CD1c-positive myeloid dendritic cell (primary cell): ENCODE measurements around the gene ATF2.

Experiments used
- DNase-seq: peaks from one replicate; pipeline ENCODE4 v3.0.0-alpha.2; 2016; ENCODE audit errors: extremely low spot score

The ATF2 gene, protein sequence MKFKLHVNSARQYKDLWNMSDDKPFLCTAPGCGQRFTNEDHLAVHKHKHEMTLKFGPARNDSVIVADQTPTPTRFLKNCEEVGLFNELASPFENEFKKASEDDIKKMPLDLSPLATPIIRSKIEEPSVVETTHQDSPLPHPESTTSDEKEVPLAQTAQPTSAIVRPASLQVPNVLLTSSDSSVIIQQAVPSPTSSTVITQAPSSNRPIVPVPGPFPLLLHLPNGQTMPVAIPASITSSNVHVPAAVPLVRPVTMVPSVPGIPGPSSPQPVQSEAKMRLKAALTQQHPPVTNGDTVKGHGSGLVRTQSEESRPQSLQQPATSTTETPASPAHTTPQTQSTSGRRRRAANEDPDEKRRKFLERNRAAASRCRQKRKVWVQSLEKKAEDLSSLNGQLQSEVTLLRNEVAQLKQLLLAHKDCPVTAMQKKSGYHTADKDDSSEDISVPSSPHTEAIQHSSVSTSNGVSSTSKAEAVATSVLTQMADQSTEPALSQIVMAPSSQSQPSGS

DNA sequence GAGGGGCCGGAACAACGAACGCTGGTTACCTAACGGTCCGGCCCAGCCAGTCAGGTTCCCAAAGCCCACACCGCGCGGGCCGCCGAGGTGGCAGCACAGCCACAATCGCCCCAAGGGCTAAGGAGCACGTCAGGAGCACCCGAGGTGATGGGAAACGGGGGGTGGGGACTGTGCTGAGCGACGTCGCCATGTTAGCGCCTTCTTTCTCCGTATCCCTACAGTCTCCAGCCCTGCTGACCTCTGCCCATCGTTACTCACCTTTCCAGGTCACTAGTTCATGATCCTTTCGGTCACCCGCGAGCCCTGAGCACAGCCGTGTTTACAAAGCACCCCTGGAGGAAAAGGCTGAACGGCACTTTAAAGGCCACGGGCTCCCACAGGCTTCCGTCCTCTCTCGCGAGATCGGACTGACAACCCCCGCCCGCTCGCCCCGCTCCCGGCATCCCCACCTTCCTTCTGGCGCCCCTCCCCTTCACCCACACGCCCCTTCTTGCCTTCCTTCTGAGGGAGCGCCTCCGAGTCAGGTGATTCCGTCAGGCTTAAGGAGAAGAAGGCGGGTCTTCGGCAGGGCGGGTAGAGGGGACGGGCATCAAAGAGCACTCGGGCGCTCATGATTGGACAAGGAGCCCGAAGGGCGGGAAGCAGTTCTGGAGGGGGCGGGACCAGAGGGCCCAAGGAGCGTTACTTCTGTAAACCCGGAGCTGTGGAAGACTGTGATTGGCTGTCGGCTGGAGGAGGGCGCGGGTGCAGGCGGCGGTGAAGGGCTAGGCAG is at the start of gene ATF2:
ATF2 (minus strand) TSS at position 412 of the 772 bp plus-strand sequence. CDS start 31,760 bp downstream, outside the sequence.
- DNase-seq = peak; percentile 99

GRCh38 chr2:175207741-175208438 is 39.9 kb upstream of the ATF2 start:
- DNase-seq = no peak

DNA sequence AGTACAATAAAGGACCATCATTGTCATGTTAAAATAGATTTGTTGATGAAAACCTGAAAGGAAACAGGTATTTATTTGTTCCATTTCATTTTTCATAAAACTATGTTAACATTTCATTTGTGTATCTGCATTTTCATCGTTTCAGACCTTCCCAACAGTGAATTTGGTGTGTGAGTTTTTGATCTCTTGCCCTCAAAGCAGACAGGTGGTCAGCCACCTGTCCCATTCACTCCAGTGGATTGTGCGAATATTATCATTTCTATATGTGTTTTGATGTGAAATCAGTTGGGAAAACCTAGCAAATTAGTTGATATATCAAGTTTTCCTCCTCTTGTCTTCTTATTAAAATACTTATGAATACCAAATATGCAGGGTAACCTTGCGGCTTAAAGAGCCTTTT is 38.9 kb upstream of the ATF2 start:
- DNase-seq = no peak

GRCh38 chr2:175205523-175205922 is 37.5 kb upstream of the ATF2 start:
- no peak for DNase-seq

DNA sequence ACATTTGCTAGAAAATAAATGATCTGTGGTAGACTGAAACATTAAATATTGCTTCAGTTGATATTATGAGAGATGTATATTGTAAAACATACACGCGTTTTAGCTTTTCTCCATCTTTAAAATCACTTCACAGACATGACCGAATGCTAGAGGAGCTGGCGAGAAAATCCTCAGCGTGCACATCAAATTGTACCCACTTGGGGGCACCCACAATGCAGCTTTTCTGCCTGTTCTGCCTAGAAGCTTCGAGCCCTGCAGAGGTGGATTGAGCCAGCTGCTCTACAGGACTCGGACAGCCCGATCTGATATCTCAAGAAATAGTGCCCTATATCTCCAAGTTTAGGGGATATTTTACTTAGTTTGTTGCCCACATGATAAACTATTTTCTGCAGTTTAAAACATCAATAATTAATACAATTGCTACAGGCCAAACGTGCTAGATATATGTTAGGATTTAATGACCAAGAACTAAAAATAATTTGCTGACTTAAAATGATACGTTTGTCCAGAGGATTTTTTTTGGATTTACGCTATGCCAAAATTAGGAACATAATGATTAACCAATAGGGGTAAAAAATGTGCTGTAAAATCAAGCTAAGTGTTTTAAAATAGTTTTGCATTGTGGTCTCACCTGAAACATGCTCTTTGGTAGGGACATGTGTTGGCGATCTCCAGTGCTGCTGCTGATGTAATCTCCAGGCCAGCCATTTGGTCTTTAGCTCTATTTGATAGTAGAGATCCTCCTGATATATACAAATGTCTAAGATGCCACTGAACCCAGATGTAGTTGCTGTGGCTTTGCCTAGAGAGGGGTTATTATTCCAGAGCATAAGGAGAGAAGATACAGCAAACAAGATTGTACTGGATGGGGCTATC is 35.9 kb upstream of the ATF2 start:
- peak; percentile 42 for DNase-seq

GRCh38 chr2:175195012-175195411 is 27.0 kb upstream of the ATF2 start:
- DNase-seq = no peak

DNA sequence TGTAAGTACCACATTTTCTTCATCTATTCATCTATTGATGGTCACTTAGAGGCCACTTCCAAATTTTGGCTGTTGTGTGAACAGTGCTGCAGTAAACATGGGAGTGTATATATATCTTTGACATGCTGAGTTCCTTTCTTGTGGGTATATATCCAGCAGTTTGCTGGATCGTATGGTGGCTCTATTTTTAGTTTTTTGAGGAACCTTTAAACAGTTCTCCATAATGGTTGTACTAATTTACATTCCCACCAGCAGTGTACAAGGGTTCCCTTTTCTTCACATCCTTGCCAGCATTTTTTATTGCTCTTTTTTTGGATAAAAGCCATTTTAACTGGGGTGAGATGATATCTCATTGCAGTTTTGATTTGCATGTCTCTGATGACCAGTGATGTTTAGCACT is 20.8 kb upstream of the ATF2 start:
- no peak for DNase-seq

DNA sequence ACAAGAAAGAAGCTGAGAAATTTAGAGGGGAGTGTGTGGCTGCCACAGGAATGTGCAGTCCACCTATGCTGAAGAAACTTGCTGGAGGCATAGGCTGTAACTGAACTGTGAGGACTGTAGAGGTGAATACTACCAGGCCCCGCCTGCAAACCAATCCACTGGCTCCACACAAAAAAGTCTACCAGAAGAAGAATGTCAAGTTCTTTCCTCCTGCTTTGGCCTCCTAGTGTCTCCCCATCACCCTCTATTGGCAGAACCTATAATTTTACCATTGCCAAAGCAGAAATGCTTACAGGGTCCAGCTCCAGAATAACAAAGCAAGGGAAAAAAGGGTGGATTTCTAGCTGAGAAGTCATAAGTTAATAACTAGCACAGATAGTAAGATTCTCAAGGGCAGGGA is 19.4 kb upstream of the ATF2 start:
- DNase-seq = no peak

DNA sequence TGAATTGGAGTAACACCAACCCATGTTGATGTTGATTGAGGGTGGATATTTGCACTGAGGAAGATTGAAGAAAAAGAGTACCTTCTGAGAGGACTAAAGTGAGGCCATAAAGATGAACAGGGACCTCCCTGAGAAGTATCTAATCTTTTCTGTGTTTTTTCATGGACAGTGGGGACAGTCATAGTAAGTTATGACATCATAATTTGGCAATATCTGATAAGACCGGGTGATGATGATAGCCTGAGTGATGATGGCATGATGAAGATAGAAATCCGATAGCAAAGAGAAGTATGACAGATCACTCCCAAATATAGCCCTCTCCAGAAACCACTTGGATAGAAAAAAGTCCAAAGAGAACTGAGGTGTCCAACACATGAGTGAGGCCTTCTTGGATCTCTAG is 15.7 kb upstream of the ATF2 start:
- DNase-seq = no peak

DNA sequence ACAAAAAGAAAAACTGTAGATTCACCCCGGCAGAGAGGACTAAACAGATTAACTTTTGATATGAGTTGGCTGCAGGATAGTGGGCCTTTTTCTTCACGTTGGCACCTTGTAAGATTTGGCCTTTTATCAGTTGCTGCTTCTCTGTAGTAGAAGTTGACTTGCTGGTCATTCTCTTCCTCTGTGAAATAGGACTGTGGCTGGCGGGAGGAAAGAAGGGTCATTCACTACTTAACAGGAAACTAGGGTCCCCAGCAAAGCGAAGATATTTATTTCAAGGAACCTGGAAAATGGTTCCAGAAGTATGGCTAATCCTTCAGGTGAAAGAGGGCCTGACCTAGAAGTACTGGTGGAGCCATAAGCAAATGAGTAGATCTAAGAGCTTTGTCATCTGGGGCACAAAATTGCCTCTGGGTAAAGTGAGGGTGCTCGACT is 13.9 kb upstream of the ATF2 start:
- no peak for DNase-seq

- peak; percentile 97 for DNase-seq
Measured at GRCh38 chr2:175181104-175181876, 13.3 kb upstream of the ATF2 start, which contains the start of gene ATP5MC3. ATP5MC3 (minus strand) TSS chr2:175181710; CDS start chr2:175181393, 317 bp downstream.

DNA sequence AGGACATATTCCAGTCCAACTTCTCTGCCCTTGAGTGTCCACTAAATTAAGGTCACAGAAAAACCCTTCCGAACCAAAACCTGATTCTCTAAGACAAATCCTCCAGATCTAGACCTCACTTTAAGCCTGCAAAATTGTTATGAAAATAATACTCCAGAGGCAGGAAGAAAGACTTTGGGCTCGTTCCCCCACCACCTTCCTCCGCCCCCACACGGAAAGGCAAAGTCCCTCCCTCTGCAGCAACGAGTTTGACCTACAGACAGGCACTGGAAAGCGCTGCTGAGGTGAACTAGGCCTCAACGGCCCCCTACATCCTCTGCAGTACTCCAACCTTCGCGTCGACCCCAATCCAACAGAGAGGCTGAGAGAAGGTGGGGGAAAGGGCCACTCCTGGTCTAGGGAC is 12.7 kb upstream of the ATF2 start:
- DNase-seq = peak; percentile 56

GRCh38 chr2:175176624-175177023 is 8.6 kb upstream of the ATF2 start:
- no peak for DNase-seq

GRCh38 chr2:175175896-175176295 is 7.9 kb upstream of the ATF2 start:
- DNase-seq = no peak

DNA sequence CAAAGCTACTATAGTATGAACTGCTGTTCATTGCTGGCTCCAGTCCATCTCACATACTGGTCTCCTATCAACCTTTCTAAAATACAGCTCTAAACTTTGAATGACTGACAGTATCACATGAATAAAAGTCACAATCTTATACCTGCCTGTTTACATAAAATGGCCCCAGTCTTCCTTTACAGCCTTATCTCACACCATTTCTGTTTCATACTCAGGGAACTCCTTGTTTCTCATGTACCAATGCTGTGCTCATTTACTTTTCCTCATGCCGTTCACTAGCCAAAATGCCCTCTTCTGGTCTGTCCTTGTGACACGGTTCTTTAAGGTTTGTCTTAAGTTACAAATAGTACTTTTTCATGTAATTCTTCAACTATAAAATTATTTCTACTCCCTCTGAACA is 7.3 kb upstream of the ATF2 start:
- DNase-seq = no peak

DNA sequence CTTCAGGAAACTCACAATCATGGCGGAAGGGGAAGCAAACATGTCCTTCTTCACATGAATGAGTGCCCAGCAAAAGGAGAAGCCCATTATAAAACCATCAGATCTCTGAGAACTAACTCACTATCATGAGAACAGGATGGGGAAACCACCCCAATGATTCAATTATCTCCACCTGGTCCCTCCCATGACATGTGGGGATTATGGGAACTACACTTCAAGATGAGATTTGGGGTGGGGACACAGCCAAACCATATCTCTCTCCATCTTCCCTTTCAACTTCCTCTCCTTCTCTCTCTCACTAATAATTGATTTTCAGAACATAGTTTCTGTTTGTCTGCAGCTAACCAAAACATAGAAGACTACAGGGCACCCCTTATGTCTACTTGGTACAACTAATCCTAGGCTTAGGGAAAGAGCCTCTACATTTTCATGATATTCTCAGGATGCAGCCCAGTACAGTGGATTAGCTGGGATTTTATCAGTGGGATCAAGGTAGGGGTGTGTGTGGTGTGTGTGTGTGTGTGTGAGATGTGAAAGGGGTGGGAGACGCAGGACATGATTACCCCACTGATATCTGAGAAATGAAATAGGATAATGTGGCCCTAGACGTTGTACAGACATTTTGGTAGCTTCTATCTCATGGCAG is 2.8 kb upstream of the ATF2 start:
- peak; percentile 47 for DNase-seq

GRCh38 chr2:175169191-175169590 is 1.2 kb upstream of the ATF2 start:
- DNase-seq = no peak

DNA sequence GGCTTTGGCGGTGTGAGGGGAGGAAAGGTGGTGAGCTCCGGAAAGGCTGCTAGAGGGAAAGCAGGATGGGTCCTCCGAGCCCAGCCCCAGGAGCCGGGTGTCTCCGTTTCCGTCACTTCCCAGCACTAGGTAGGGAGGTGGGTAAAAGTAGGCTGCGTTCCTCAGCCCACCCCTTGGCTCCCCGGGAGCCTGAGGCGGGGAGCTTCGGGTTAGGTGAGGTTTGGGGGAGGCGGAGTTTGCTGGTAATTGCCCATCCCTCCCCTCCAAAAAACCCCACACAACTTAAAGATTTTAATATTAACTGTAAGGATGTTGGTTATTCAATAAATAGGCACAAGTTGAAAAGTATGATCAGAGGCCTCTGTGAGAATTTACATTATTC is 552 bp upstream of the ATF2 start:
- no peak for DNase-seq

DNA sequence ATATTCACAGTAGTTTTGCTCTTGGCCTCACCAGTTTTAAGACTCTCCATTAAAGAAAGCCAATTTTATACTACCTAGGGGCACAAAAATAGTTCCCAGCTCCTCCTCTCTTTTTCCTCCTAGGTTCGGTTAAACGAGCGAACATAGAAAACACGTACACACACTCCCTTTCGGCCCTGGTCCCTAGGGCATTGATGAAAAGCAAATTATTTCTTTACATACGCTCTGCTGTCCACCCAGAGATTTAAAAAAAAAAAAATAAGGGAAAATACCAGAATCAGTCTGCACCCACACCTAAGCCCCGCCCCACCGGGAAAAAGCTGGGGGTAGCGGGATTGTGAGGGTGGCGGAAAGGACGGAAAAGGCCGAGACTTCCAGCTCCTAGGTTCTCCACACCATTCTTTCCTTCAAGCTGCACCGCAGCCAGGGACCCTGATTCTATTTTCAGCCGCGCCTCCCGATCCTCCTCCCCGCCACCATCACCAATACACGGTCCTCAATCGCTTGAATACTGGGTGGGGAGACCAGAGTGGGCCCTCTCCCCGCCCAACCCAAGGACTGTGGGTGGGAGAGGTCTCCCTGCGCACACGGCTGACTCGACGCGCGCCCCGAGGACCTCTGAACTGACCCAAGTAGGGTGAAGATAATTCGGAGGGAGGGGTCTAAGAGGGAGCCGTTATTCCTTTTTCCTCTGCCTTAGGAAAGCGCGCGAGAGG is 769 bp downstream of the ATF2 start:
- peak; percentile 70 for DNase-seq
